Renal cortical epithelial cell (primary cell): ENCODE data around the gene FGF3. TPM values are rescaled to one million over a fixed set of nuclear protein-coding genes. Genes with fewer than 3 reads are reported as not detected.
"Not testable (repeated sequence)": the region's sequence is repeated elsewhere in the genome, so short reads cannot be mapped to it uniquely, and the experiment has no call there.

Experiments used
- DNase-seq: peaks from one replicate; pipeline ENCODE4 v3.0.0-alpha.2; 2011; ENCODE audit warnings: low read depth
- total RNA-seq: library from RNA; depleted of rRNA; stranded (reverse); fragments of >200 nt; gene quantifications from 2 replicates; pipeline ENCODE4 v1.2.3, GENCODE V29; 2014

FGF3 gene
- total RNA-seq, 1 donor from 2014 or later, result not detected

DNA sequence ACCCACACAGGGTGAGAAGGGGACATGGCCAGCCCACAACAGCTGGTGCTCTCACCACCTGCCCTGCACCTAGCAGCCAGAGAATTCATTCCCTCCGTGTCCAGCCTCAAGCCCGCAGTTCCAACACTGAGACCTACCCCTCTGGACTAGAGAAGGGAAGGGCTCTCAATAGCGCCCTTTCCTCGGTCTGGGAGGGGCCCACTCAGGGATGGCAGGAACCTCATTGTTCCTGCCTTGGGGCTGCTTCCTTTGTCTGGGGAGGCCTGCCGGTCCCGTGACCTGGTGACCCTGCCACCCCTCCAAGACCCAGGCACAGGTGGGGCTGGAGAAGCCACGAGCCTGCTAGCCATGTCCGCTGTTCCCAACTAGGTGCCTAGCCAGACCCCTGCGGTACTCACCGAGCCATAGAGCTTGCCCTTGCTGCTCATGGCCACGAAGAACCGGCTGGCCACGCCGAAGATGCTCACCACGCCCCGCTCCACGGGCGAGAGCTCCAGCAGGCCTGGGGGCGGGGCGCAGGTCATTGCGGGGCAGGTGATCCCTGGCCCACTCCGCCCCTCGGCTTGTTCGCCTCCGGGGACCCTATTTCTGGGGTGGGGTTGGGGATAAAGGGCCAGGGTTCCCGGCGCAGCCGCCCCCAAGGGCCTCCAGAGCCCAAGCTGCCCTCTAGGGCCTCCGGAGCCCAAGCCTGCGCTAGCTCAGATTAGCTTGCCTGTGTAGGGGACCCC lies 45.4 kb downstream of the FGF3 start:
- no peak for DNase-seq

DNA sequence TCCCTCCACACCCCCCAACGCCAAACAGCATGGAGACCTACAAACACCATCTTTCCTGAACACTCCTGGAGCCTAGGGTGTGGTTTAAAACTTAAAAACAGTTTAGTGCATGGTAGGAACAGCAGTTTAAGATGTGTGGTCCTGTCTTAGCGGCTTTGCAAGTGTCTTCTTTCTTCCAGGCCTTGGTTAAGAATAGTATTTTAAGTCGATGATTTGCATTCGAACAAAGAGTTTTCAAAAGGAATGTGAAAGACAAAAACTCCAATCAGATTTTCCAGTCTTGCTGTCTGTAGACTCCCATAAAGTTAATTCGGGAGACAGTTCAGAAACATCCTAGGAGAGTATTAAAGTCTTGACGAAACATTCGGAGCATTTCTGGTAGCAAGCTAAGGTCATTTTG lies 47.8 kb downstream of the FGF3 start:
- DNase-seq, result no peak

- DNase-seq, result no peak
Observed at GRCh38 chr11:69770540-69770939, 48.7 kb downstream of the FGF3 start.

DNA sequence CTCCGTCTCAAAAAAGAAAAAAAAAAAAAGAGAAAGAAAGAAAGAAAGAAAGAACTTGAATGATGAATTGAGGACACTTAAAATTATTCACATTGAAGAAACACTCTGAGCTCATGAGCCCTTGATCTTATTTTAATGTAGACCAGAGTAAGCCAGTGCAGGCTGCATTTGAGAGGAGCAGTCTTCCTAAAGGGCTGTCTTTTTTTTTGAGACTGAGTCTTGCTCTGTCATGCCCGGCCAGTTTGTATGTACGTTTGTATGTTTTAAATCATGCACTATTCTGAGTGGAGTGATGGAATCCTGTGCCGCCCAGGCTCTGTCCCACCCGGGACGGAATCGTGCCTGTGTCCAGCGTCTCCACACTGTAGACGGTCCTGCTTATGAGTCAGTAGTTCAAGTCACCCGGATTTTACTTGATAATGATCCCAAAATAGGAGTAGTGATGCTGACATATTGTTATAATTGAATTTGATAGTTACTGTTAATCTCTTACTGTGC lies 53.7 kb downstream of the FGF3 start:
- no peak for DNase-seq

DNA sequence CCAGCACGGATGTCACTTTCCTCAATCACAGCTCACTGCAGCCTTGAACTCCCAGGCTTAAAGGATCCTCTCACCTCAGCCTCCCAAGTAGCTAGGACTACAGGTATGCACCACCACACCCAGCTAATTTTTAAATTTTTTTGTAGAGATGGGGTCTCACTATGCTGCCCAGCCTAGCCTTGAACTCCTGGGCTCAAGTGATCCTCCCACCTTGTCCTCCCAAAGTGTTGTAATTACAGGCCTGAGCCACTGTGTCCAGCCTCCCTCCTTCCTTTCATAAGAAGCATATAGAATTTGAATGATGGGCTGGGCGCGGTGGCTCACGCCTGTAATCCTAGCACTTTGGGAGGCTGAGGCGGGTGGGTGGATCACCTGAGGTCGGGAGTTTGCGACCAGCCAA lies 54.3 kb downstream of the FGF3 start:
- not testable (repeated sequence) for DNase-seq

DNA sequence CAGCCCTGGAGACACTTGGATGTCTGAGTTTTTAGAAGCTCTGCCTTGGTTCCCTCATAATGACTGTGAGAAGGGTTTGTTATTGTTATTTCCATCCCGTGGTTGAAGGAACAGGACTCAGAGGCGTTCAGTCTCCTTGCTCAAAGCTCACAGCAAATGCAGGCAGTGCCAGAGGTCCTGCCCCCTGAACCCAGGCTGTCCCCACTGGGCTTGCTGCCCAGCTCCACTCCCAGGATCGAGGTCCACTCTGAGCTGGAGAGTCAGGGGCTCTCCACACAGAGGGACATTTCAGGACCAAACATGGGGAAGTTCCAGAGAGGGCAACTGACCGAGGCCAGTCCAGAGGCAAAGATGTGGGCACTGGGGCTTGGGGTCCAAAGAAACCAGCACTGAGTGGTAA lies 58.9 kb downstream of the FGF3 start:
- no peak for DNase-seq

Other genes starting within 250 kb of the FGF3 start
- 225 and 668 TPM in 2 replicates for gene CCND1, start 178.3 kb downstream of the FGF3 start, total RNA-seq
- 11.5 and 17.1 TPM in 2 replicates for gene LTO1, start 144.1 kb downstream of the FGF3 start, total RNA-seq
- gene FGF19, start 115.4 kb downstream of the FGF3 start, total RNA-seq, result not detected in 2 replicates
- not detected in 2 replicates for gene FGF4, start 44.1 kb downstream of the FGF3 start, total RNA-seq